NCI-H345 treated with DMSO at 0.1 percent for 48 hours (cell line): Measurements from ENCODE around the gene GAMT.

Experiments
- DNase-seq: peaks from one replicate; lab custom pipeline; 2025; ENCODE audit not compliant: unreplicated experiment; lab: John Stamatoyannopoulos, UW

The GAMT gene

DNA sequence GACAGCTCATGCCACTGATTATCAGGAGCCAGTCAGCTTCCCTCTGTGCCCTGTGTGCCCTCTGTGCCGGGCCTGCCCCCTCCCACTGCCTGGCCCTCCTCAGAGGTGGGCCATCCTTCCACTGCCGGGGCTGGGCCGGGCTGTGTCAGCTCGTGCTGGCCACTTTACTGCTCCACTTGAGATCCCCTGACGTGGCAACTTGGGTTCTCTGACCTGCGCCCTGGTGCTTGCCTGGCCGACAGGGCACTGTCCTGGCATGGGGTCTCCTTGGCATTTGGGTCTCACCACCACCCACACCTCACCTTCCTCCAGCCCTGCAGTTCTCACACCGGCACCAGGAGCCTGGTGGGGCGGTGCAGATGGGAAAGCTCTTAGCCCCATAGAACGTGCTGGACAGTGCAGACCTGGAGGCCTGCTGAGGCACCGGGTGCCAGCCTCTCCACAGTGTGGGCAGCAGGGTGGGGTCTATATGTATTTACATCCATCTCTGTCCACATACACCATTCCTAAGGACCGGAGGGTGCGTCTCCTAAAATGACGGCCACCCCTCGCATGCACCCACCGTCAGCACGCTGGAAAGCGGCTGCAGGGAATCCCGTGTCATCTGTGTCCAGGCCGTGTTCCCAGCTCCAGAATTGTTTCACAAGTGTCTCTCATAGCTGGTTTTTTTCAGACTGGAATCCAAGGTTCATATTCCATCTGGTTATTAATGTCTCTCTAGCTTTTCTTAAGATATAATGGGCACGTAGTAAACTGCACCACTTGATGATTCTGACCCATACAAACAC is 17.8 kb upstream of the GAMT start:
- no peak for DNase-seq

GRCh38 chr19:1418496-1418775 is 17.1 kb upstream of the GAMT start:
- DNase-seq, result no peak

DNA sequence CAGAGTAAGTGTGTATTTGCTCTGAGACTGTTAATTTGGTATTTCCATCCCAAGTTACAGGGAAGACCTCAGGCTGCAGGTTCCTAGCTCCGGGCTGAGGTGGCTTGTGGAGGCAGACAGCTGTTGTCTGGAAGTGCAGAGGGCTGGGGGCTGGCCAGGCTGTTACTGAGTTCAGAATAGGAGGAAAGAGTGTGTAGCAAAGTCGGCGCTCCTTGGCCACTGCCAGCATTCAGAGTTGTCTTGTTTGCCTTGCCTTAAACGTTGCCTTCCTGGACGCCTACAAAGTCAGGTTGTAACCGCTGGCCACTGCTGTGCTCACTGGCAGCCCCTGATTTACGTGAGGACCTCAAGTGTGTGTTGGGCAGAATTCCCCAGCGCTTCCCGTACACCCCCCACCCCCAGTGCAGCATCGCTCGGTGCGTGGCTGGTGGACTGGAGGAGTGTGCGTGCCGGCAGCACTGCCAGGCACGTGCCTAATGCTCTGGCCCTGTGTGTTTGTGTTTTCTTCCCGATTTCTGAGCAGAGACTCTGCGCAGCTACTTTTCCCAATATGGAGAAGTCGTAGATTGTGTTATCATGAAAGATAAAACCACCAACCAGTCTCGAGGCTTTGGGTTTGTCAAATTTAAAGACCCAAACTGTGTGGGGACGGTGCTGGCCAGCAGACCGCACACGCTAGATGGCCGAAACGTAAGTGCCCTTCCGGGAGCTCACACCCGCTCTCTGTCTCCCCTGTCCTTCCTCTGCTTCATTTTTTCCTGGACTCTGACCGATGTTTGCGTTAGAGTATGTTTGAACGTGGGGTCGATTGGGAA is 16.5 kb upstream of the GAMT start:
- no peak for DNase-seq

- DNase-seq, result no peak
These were observed 15.8 kb upstream of the GAMT start for GRCh38 chr19:1417145-1417544.

DNA sequence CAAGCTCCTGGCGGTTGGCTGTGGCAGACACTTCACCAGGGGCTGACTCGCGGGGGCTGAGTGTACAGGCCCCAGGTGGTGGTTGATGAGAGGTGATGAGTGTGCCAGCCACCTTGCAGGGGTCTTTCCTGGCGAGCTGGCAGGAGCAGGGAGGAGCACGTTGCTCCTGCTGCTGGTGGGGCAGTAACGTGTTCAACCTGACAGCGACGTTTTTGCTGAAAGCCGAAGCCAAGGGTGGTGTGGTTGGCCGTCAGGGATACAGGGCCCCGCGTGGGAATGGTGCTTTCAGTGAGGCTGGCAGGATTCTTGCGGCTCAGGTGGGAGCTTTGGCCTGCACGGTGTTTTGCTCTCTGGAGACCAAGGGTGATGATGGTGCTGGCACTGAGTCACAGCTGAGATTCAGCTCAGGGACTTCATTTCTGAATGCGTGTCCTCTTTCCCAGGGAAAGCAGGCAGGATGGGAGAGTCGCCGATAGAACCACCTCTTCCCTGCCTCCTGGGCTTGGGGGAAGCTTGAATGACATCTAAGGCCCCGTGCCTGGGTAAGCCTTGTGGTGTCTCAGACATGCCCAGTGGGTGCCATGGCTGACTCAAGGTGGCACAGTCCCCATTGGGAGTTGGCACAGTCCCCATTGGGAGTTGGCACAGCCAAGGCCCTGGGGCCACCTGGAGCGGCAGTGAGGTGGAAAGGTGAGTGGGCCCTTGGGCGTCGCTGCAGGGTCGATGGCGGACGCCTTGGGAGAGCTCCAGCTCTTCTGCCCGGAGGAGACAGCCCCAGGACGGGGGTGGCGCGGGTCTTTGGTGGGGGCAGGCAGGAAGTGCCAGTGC is 14.9 kb upstream of the GAMT start:
- no peak for DNase-seq

GRCh38 chr19:1412995-1413800 is 11.9 kb upstream of the GAMT start:
- no peak for DNase-seq

GRCh38 chr19:1412323-1412923 is 11.1 kb upstream of the GAMT start:
- DNase-seq, result no peak

- DNase-seq, result no peak
These were observed 10.2 kb upstream of the GAMT start for GRCh38 chr19:1411255-1412191.

GRCh38 chr19:1410789-1411188 is 9.4 kb upstream of the GAMT start:
- no peak for DNase-seq

DNA sequence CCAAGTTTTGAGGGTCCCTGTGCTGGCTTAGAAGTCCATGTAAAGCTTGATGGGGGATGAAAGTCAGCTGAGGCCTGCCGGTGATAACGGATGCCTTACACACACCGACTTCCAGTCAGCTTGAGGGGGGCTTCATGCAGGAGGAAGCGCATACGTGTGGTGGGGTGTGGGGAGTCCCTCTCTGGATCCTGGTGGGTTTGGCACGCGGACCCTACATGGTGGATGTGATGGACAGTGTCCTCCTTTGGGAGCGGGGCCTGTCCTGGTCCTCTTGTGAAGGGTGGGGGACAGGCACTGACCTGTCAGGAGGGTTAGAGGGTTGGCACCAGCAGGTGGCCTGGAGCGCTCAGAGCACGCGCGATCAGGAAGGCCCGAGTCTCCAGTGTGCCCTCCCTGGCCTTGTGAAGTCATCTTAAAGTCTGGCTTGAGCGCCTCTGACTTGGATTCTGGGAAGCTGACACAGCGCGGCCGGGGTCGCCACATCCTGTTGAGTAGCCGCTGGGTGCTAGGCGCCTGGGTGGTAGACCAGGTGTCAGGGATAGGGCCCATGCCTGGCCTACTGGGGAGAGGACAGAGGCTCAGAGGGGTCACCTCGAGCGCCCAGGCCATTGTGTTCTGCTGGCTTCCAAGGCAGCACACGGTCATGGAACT is 8.9 kb upstream of the GAMT start:
- DNase-seq, result no peak

- DNase-seq, result no peak
These were observed 8.1 kb upstream of the GAMT start for GRCh38 chr19:1409204-1410005.

- DNase-seq, result no peak
These were observed 7.2 kb upstream of the GAMT start for GRCh38 chr19:1408300-1409203.

DNA sequence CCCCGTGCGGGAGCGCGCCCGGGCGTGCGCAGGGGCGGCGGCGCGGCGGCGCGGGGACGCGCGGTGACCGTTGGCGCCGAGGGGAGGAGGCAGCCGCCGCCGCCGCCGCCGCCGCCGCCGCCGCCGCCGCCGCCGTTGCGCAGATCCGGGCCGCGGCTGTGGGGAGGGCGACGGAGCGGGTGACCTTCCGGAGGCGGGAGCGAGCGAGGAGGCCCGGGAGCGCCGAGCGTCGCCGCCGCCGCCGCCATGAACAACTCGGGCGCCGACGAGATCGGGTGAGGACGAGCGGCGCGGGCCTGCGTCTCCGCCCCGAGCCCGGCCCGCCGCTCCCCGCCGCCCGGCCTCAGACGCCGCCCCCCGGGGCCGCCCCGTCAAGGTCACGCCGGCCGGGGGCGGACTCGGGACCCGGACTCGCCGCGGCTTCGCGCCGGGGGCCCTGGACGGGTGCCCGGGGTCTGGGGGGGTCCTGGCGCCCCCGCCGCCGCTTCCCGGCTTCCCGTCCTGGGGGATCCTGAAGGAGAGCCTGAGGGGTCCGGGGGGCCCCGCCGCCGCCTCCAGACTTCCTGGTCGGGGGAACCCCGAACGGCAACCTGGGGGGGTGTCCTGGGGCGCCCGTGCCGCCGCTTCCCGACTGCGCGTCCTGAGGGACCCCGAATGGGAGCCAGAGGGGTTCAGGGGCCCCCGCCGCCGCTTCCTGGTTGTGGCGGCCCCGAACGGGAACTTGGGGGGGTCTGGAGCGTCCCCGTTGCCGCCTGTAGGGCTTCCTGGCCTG is 6.4 kb upstream of the GAMT start, which contains the start of gene DAZAP1:
Gene DAZAP1, plus strand, starts transcription at position 59 of the 772 bp plus-strand sequence. Its CDS starts 188 bp downstream, at position 247.
- no peak for DNase-seq

- peak; percentile 94 for DNase-seq
These were observed 5.6 kb upstream of the GAMT start for GRCh38 chr19:1406774-1407527.

DNA sequence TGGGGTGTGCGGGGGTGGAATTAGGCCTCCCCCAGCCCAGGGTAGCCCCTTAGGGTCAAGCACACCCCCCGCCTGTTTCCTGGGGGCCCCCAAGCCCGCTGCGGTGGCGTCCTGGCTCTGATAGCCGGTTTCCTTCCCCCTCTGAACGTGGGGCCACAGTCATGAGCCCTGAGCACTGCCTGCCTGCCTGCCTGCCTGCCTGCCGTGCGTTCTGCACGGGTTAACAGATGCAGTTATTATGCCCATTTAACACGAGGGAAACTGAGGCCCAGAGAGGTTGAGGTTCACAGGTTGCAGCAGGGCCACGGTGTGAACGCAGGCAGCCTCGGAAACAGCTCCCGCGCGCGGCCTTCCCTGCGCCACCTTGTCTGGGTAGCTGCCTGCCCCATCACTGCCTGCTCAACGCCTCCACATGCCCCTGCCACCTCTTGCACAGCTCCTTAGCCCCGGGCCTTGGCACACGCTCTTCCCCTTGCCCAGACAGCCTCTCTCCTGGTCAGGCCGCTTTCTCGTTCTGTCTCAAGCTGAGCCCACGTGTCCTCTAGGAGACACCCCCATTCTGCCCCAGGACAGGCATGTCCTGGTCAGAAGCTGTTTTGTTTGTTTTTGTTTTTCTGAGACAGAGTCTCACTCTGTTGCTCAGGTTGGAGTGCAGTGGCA is 1.2 kb upstream of the GAMT start:
- DNase-seq, result no peak
